HG02678 (cell line): Measurements from ENCODE around the gene ADH4.
A peak's percentile ranks its signal among the peaks of the same experiment; 100 is the strongest.
"Not testable (repeated sequence)": the region's sequence is repeated elsewhere in the genome, so short reads cannot be mapped to it uniquely, and the experiment has no call there.

Experiments
- ATAC-seq: cut with Tn5 transposase; IDR thresholded peaks from one replicate; pipeline ENCODE4 v1.9.1; 2021; ENCODE audit warnings: mild to moderate bottlenecking, moderate library complexity; ENCODE audit not compliant: unreplicated experiment

Gene ADH4

GRCh38 chr4:99135541-99136162 is 8.4 kb downstream of the ADH4 start:
- no peak for ATAC-seq

- no peak for ATAC-seq
Observed at GRCh38 chr4:99134586-99134985, 9.5 kb downstream of the ADH4 start.

GRCh38 chr4:99131378-99131777 is 12.7 kb downstream of the ADH4 start:
- ATAC-seq, result no peak

GRCh38 chr4:99126376-99126775 is 17.7 kb downstream of the ADH4 start:
- ATAC-seq, result no peak

- ATAC-seq, result no peak
Observed at GRCh38 chr4:99121008-99121407, 23.1 kb downstream of the ADH4 start.

DNA sequence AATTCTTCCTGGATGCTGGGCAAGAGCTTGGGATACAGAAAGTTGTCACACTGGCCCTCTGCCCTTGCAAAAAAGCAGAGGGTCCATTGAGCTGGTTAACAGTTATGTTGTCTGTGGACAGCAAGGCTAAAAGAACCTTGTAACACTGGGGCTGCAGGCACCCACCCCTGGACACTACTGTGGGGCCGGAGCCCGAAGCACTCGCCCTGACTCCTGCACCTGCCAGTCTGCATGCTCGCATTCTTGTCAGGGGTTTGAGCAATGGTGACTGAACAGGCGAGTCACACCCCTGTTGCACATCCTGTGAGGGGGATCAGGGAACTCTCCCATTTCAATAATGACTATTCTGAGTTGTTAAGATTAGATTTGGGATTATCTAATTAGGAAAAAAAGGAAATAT is 23.6 kb downstream of the ADH4 start:
- no peak for ATAC-seq

DNA sequence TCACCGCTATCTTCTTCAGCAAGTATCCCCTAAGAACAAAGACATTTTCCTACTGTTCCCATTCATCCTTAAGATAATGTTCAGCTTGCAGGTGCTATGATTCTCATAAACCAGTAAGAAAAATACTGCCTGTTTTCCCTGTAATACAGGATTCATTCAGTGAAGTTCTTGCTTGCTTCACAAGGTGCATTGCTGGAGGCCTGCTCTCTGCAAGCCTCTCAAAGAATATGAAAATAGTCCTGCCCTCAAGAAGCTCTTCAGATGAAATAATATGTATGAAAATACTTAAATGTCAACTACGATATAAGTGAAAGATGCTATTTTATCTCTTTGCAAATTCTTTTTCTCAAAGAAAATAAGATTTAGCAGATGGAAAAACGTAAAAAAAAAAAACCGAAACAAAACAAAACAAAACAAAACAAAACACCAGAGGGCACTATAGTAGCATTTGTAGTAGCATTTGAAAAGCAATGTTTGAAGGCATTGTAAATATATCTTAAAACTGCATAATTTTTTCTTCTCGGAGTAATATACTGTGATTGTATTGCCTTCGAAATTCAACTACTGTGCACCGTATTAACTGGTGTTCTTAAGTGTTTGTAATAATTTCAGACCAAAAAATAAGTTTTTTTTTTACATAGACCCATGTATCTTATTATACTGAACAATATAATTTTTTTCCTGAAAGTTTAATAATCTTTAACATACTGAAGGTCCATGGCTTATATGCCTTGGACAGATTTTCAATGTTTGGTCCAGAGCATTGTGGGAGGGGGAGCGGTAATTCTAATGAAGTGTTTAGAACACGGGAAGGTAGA is 26.0 kb downstream of the ADH4 start:
- no peak for ATAC-seq

- ATAC-seq, result not testable (repeated sequence)
Observed at GRCh38 chr4:99117122-99117841, 26.8 kb downstream of the ADH4 start.

DNA sequence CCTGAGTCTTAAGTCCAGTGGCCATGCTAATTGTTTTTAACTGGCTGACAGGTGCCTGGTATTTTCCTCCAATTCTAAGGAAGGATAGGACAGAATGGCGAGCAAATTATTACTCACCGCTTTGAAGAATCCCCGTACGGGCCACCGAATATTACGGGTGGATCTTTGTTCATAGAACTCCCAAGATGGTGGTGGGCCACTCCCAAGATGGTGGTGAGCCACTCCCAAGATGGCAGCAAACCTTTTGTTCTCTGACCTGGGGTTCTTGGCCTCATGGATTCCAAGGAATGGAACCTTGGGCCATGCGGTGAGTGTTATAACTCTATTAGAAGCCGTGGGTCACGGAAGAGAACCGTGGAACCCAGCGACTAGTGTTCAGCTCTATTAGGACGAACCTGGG is 34.8 kb downstream of the ADH4 start:
- not testable (repeated sequence) for ATAC-seq

DNA sequence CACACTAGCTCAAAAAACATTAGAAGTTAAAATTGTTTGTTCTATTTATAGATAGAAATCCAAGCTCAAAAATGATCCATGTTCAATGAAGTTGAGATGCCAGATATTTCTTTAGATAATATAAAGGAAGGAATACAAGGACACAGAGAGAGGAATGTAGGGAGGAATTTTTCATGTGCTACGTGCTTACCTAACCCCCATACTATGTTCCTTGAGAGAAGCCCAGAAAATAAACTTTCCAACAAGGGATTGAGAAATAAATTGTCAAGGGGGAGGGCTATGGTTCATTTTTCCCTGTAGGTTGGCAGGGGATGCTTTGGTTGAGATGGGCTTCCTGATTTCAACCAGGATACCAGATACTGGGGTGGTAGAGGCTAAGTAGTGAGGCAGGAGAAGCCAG is 39.9 kb downstream of the ADH4 start:
- no peak for ATAC-seq

GRCh38 chr4:99103166-99103565 is 40.9 kb downstream of the ADH4 start:
- no peak for ATAC-seq

- no peak for ATAC-seq
Observed at GRCh38 chr4:99102634-99103033, 41.5 kb downstream of the ADH4 start.

DNA sequence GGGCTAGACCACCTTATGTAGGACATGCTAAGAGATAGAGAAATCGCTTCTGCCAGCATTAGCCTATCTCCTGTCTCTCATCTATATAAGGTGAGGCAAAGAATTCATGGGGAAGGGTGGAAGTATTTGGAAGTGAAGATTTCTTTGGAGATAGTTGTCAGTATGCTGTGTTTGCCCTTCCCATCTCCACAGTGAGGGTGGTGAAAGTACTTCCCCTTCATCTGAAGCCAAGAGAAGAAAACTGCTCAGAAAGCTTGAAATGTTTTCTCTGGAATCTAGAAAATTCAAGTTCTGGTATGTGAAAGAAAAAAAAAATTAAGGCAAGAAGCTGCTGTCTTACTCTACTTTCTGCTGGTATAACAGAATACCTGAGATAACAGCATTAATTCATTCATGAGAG is 43.2 kb downstream of the ADH4 start:
- ATAC-seq, result no peak

- ATAC-seq, result not testable (repeated sequence)
Observed at GRCh38 chr4:99099814-99100213, 44.3 kb downstream of the ADH4 start.

DNA sequence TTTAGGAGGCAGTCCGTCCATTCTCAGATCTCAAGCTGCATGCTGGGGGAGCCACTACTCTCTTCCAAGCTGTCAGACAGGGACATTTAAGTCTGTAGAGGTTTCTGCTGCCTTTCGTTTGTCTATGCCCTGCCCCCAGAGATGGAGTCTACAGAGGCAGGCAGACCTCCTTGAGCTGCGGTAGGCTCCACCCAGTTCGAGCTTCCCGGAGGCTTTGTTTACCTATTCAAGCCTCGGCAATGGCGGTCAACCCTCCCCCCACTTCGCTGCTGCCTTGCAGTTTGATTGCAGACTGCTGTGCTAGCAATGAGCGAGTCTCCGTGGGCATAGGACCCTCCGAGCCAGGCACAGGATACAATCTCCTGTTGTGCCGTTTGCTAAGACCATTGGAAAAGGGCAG is 44.8 kb downstream of the ADH4 start:
- no peak for ATAC-seq

- ATAC-seq, result not testable (repeated sequence)
Observed at GRCh38 chr4:99091841-99092240, 52.3 kb downstream of the ADH4 start.

GRCh38 chr4:99091216-99091575 is 52.9 kb downstream of the ADH4 start:
- no peak for ATAC-seq

DNA sequence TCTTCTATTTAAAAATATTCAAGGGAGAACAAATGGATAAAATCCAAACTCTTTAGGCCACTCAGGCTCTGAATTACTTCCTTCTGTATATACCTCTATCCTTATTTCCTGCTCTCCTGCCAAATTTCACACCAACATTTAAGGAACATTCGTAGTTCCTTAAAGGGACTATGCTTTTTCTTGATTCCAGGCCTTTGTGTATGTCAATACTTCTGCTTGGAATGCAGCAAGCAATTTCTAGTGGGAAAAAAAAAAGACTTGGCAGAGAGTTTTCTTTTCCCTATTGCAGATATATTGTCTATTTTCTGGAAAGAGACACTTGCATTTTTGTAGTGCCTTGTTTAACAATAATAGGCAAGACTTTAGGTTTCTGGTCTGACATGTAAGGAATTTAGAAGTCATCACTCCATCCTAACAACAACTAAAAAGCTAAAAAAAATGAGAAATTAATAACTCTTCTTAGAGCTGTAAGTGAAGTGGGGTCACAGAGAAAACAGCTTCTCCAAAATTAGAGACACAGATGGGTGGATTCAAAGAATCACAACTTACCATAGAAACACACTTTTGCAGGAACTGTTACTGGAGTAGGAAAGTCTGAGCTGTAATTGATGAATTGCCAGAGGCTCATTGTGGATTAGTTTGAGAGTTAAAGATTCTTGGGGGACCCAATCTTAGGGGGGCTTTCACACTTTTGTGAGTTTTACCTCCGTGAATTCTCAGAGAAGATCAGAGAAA is 53.4 kb downstream of the ADH4 start:
- no peak for ATAC-seq

DNA sequence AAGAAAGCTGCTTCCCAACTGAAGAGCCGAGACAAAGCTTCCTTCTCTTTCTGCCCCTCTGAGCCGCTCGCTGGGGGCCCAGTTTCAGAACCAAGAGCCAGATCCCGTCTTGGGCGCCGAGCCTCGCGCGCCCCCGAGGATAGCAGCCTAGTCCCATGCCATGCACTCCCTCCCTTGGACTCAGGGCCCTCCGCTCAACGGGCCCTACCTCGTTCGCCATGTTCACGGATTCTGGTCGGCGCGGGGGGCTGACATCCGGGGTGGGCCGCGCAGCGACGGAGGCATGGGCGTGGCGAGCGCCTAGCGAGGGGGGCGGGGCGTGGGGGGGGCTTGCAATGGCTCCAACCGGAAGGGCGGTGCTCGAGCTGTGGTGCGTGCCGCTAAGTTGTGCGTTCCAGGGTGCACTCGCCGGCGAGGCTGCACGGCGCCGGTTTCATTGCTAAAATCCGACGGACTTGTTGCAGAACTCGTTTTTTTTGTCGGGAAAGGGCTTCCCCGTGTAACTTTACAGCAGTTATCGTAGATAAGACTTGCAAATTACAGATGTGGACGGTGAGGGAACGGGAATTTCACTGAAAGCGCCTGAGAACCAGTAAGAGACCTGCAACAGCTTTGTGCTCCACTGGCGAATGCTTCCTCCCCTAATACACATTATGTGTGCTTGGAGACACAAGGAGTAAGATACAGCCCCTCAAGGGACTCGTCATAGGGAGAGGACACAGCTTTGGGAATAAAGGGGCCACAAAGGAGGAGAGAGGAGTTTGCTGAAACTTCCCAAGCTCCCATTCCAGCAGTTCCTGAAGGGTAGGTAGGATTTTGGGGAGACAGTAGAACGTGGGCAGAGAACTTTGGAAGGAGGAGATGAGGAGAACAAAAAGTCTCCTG is 55.4 kb downstream of the ADH4 start, which contains the start of gene ADH5:
Gene ADH5, minus strand, starts transcription at position 308 of the 885 bp plus-strand sequence. Its CDS starts 88 bp downstream, at position 220.
- peak; percentile 91 for ATAC-seq

DNA sequence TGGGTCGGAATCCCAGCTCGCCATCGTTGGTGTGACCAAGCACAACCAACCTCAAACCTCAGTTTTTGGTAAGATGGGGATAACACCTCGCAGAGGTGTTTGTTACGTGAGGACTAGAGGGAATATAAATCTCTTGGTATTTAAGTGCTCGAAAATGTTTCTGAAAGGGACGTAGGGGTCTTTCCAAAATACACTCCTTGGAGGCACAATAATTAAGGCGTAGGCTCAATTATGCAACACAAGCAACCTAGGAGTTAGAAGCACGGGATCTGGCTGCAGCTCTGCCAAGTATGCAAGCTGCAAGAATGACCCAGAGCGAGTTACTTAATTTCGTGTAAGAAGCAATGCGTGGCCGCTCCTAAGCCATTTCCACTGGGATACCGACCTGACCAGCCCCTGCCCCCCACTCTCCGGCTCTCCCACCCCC is 56.1 kb downstream of the ADH4 start:
- ATAC-seq, result peak; percentile 21
